Uterus (tissue), 2 donors: Measurements from ENCODE around the gene STEAP2.

ENCODE experiments used
- CTCF ChIP-seq, 4 experiments: fragments of 200-600 bp in 2 of 4; fragments of 450-650 bp in 2 of 4; sonication (generic) in 2 of 4; IDR thresholded peaks; one replicate each; pipeline ENCODE4 v1.5.1; 2016 to 2019; ENCODE audit warnings: antibody characterized with exemption in 4 of 4, mild to moderate bottlenecking in 2 of 4, moderate library complexity in 1 of 4
- POLR2A ChIP-seq, 2 donors: fragments of 450-650 bp; IDR thresholded peaks; one replicate each; pipeline ENCODE4 v1.6.1; 2016; ENCODE audit warnings: antibody characterized with exemption in 2 of 2, mild to moderate bottlenecking in 1 of 2, moderate library complexity in 1 of 2

GRCh38 chr7:90172624-90173023 is 38.9 kb upstream of the STEAP2 start:
- TF ChIP-seq CTCF (IDR thresholded peaks at IDR 0.05) (no peak), POLR2A (IDR thresholded peaks at IDR 0.05) (no peak)
